HG03342 (cell line): ENCODE measurements around the gene PROK2.

Experiments used
- ATAC-seq: cut with Tn5 transposase; IDR thresholded peaks from one replicate; pipeline ENCODE4 v1.9.1; 2021; ENCODE audit warnings: mild to moderate bottlenecking, moderate library complexity; ENCODE audit not compliant: unreplicated experiment

PROK2 gene, protein sequence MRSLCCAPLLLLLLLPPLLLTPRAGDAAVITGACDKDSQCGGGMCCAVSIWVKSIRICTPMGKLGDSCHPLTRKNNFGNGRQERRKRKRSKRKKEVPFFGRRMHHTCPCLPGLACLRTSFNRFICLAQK

DNA sequence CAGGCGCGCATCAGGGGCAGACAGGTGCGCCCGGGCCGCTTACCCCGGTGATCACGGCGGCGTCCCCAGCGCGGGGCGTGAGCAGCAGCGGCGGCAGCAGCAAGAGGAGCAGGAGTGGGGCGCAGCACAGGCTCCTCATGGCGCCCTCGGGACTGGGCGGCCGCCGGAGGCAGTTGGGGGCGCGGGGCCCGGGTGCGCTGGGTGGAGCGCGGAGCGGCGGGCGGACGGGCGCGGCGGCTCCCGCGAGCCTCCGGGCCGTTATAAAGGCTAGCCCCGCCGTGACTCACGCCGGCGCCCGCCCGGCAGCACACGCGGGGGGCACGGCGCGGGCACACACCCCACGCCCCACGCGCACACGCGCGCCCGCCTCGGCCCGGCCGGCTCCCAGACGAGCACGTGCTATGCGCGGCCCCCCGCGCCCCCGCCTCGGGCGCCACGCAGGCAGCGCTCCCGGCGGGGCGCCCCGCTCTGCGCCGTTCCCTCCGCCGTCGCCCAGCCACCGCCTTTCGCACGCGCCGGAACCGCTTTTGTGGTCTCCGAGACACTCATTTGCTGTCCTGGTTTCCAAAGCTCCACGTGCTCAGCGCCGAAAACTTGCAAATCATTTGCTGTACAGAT is at the start of gene PROK2:
Gene PROK2 (minus strand): TSS at position 235 of the 618 bp plus-strand sequence. CDS start 96 bp downstream, at position 139.
- ATAC-seq: no peak

DNA sequence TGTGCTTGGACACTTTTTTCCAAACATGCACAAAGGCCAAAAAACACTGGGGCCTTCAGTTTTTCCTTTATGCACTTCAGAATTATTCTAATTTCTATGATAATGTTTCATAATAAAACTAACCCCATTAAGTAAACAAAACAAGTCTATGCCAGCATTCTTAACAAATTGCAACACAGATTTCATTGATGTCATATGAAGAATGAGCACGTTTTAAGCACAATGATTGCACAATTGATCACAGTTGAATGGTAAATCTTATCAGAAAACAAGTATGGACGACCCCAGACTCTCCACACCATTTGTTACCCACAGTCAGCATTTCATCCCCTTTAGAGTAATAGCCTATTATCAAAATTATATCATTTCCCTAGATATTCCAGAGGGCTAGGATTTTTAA is 46.7 kb upstream of the PROK2 start:
- ATAC-seq: no peak

DNA sequence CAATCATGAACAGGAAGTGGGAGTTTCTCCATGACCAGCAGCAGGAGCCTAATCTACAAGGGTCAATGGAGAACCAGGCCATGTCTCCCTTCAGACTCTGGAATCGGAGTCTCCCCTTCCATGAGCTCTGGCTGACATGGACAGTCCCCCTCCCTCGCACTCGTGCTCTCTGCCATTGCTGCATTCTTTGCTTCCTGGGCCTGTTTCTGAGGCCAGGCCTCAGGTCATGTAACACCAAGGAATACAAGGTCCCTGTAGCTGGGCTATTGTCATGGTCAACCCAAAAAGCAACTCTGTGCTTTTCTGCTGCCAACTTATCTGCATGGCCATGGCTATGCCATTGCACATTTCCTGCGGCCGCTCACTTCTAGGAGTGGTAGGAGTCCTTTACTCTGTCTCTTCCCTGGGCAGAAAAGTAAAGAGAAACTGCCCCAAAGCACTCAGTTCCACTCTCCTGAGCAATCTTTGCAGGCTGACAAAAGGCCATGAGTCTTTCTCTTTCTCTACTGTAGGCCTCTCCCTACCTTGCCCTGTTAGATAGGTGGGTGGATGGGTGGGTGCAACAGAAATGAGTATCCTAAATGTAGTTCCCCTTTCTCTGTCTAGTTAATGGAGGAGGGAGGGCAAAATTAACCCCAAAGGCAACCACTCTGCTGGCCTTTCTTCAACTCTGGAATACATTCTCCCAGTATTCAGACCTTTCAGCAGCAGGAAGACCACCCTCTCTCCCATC is 40.8 kb upstream of the PROK2 start:
- no peak for ATAC-seq

DNA sequence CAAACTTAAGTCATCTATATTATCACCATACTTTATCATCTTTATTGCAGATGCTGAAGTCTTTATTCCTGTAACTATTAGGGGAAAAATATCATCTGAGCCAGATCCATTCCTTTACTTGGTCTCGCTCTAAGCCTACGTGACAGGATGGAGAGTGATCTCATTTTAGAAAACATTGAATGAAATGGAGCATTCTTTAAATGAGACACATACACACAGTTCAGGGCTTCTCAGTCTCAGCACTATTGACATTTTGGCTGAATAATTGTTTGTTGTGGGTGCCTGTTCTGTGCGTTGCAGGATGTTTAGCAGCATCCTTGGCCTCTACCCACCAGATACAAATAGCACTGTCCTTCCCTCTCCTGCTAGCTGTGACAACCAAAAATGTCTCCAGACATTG is 36.2 kb upstream of the PROK2 start:
- ATAC-seq: no peak

DNA sequence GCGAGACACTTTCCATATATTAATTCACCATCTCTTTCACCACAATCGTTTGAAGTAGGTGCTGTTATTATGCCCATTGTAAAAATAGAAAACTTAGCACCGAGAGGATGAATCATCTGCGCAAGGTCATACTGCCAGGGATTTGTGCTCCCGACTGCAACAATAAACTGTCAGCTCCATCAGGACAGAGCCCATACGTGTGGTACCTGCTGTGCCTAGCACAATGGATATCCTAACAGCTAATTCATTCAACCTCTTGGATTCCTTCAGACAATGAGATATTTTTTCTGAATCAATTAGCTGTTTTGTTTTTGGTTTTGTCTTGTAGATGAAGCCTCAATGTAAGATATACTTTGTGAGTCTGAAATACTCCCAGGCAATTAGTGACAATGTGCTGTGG is 32.3 kb upstream of the PROK2 start:
- no peak for ATAC-seq

DNA sequence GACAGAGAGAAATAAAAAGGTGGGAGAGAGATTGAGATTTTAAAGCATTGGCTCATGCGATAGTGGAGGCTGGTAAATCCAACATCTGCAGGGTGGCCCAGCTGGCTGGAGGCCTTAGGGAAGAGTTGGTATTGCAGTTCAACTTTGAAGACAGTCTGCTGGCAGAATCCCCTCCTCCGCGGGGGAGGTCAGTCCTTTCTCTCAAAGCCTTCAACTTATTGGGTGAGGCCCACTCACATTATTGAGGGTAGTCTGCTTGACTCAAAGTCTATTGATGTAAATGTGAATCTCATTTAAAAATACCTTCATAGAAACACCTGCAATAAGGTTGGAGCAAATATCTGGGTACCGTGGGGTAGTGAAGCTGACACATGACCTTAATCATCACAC is 31.8 kb upstream of the PROK2 start:
- ATAC-seq: no peak

DNA sequence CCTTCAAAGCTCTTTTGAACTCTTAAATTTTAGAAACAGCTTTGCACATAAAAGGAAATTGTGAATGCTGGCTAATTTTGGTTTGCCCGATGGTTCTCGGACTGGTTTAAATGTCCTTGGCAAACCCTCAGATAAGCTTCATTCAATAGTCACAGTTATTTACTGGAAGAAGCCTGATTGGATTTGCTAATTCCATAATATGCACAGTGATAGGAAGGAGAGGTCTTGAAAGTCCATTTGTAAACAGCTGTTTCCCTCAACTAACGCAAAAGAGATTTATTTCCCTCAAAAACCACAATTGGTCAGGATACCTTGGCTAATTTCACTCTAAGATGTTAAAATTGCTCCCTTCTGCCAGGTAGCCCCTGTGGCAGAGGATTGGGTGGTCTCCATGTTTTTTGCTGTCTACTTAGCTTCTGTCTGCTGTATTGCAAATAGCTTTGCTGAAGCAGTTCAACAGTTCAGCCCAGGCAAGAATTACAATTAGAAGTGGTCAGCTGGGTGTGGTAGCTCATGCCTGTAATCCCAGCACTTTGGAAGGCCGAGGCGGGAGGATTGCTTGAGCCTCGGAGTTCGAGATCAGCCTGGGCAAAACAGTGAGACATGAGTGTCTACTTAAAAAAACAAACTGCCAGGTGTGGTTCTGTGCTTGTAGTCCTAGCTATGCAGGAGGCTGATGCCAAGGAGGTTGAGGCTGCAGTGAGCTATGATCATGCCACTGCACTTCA is 30.6 kb upstream of the PROK2 start:
- no peak for ATAC-seq

DNA sequence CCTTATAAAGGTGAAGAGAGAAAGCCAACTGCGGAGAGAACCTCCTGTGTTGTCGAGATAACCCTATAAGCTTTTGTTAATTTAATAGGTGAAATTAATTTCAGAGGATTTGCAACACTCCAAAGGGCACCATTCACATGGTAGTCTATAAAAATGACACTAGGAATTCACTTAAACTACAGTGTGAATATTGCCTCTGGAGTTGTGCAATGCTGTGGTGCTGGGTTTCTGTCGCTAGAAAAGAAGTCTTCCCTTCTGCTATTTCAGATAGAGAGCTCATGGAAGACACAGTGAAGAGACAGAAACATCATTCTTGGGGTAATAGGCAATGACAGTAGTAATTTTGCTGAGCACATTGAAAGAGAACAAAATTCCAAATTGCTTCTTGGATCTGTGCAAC is 28.8 kb upstream of the PROK2 start:
- no peak for ATAC-seq

DNA sequence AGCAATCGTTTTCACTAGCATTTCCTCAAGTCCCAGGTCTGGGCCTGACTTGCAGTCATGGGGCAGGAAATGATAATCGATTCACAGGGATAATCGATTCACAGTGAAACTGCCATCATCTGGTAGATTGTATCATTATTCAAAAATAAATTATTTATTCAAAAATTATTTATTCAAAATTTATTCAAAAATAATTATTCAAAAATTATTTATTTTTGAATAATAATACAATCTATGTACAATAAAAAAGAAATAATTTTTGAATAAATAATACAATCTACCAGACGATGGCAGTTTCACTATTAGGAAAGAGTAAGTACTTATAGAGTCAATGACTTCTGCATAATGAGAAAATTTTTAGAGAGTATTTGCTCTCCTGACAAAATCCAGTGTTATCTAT is 28.1 kb upstream of the PROK2 start:
- ATAC-seq: no peak

DNA sequence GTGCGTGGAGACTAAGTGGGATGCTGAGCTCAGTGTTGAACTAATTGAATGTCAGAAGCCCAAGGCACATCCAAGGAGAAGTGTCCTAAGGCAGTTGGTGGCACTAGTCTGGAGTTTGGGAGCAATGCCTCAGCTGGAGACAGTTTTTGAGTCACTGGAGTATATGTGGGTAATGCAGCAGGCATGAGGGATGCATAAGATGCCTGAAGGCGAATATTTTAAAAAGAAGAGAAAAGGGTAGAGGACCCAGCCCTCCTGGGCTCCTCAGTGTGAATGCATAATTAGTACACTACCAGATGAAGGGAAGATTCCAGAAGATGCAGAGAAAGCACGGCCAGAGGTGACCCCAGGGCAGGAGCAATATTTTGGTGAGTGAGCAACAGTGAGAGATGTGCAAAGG is 25.1 kb upstream of the PROK2 start:
- ATAC-seq: no peak

DNA sequence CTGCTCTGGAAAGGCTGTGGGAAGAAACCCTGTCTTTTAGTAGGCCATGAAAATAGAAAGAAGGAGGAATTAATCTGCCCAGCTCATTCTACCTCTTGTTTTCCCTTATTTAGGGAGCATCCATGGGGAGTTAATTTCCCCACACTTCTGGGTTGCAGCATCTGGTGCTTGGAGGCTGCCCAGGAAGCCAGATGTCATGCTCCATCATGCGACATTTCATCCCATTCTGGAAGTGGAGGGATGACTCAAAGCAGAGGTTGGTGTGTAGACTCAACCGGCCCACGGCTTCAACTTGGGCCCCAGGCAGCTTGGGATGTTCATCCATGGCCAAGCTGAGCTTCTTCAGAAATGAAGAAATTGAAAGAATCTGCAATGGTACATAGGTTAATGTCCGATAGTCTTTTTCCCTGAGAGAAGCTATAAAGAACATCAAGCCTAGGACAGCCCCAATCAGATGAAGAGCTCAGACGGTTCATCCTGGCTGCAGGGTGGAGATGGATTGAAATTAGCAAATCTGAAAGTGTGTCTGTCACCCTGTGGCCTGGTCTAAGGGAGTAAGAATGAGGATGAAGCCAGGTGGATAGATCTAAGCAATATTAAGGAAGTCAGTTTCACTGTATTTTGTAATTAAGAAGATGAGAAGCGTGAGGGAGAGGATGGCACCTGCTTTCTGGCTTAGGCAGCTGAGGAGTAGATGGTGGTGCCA is 24.5 kb upstream of the PROK2 start:
- no peak for ATAC-seq

DNA sequence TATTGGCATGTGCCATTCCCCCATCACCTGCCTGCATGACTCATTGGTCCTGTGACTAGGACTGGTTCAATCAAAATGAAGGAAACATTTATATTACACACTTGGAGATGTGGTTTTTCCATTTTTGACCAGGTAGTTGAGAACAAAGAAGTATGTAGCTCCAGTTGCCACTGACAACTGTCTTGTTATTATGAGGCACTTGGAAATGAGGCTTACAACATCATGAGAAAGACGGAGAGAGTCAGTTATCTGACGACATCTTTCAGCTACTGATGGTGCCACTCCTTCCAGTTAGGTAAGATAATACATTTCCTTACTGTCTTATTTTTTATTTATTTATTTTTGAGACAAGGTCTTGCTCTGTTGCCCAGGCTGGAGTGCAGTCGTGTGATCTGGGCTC is 21.8 kb upstream of the PROK2 start:
- ATAC-seq: no peak

DNA sequence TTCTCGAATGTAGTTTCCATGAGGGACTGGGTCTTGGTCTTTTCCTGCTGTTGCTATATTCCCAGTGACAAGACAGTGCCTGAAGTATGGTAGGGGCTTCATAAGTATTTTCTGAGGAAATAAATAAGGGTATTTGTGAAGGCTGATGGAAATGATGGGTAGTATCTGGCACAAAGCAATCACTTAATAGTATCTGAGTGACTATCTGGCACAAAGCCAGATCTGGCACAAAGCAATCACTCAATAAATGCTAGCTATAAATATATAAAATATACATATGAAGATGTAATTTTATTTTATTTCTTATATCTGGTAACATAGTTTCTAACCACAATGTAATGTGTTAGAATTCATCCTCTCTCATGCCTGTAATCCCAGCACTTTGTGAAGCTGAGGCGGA is 20.7 kb upstream of the PROK2 start:
- no peak for ATAC-seq

DNA sequence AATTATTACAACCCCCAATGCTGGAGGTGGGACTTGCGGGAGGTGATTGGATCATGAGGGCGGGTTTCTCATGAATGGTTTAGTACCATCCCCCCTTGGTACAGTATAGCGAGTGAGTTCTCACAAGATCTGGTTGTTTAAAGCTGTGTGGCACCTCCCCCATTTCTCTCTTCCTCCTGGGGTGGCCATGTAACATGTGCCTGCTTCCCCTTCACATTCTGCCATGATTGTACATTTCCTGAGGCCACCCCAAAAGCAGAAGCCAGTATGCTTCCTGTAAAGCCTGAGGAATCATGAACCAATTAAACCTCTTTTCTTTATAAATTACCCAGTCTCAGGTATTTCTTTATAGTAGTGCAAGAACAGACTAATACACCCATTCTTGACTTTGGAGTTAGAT is 20.3 kb upstream of the PROK2 start:
- ATAC-seq: no peak

DNA sequence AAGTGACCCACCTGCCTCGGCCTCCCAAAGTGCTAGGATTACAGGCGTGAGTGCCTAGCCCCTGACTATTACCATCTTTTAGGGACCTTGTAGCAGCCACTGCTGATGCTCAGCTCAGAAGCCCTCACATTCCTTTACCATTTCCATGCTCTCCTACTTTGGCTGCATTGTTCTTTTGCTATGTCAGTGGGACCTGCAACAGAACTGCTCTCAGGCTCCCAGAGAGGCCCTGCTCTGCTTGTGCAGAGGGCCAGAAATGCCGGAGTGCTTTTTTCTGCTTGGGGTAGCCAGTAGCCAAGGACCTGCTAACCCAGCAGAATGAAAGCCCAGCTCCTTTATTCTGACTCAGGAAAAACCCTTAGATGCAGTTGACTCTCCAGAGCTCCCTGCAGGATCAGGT is 18.3 kb upstream of the PROK2 start:
- ATAC-seq: no peak

DNA sequence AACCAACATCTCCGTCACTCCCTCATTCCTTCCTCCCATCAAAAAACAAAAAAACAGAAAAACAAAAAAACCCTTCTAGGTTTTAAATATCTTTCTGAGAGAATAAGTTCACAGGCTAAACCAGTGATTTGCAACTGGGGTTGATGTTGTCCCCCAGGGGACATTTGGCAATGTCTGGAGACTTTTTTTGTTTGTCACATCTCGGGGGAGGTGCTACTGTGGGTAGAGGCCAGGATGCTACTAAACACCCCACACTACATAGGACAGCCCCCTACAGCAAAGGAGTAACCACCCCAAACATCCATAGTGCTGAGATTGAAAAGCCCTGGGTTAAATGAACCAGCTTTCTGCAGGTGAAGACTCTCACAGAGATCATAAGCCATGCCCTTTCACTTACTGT is 17.0 kb upstream of the PROK2 start:
- ATAC-seq: no peak

DNA sequence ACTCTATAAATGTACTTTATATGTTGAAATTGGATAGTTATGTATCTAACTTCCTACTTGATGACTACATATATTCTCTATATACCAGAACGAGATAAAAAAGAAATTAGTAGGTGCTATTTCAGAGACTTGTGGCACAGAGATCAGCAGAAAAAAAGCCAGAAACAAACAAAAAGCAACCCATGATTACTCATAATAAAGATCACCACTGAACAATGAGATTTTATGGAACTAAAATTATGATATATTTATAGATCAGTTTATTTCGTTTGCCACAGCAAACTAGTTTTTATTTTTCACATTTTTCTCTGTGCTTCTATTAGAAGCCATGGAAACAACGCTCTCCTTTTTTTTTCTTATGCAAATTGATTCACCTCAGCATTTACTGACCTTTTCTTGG is 15.1 kb upstream of the PROK2 start:
- ATAC-seq: no peak

DNA sequence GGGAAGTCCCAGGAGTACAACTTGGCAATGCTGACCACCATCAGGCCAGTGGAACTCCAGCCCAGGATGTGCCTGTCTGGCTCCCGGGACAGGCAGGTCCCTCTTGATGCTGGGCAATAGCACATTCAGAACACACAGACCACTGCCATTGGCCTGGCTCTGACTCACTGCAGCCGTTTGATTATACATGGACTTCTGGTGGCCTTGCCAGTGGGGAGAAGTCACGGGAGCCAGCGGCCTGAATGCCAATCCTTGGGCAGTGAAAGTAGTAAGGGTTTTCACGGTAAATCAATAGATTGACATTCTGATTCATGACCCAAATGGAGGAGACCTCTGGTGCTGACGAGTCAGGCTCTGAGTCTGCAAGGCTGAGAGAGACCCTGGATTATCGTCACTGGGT is 12.5 kb upstream of the PROK2 start:
- ATAC-seq: no peak

DNA sequence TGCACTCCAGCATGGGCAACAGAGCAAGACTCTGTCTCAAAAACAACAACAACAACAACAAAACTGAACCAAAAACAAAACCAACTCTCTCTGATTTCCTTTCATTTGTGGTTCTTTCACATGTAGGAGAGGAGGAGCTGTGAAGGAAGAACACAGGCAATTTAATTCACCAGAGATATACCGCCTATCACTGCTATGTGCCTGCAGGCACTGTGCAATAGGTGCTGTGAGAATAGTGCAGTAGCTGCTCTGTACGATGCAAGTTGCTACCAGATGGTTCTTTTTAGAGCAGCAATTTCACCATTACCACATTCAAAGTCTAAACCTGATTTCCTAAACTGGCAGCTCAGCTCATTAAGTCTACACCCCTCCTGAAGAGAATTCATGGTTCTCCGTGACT is 11.3 kb upstream of the PROK2 start:
- ATAC-seq: no peak

DNA sequence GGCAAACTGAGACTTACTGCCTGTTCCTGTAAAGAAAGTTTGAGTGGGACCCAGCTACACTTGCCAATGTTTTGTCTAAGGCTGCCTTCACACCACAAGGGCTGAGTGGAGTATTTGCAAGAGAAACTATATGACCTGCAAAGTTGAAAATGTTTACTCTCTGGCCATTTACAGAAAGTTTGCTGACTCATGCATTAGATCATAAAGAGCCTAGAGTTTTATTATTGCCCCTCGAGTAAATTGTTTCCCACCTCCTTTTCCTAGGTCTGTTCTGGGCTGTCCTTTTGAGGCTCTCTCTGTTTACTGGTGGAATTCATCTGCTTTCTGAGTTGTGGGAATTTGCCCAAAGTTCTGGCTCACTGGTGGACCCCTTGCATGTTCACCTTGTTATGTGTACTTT is 6.7 kb upstream of the PROK2 start:
- no peak for ATAC-seq

DNA sequence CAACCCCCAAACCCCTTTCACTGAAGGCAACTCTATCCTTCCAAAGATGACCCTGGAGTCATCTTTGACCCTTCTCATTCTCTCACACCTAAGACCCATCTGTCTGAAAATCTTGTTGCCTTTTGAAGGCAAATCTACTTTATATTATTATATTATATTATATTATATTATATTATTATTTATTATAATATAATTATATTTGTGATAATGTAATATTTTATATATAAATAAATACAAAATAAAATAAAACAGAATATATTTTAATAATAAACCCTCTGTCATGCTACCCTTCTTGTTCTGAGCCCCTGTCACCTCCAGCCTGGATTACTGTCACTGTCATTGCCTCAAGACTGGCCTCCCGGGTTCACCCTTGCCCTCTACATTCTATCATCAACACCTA is 5.0 kb upstream of the PROK2 start:
- ATAC-seq: no peak
